H9 (cell line): ENCODE measurements around the gene LIPM. TPM values are rescaled to one million over a fixed set of nuclear protein-coding genes. Genes with fewer than 3 reads are reported as not detected.

ENCODE experiments used
- DNase-seq: peaks from one replicate; pipeline ENCODE4 v3.0.0-alpha.2; 2017
- H2AFZ ChIP-seq: one replicate; pipeline ENCODE4 v1.6.1; 2013; ENCODE audit warnings: mild to moderate bottlenecking, low read length, control low read depth, moderate library complexity
- H2AK5ac ChIP-seq: 2 replicates; pipeline ENCODE4 v1.6.1; 2013; ENCODE audit warnings: low read length, control low read depth, mixed read lengths; ENCODE audit not compliant: insufficient read length
- H2BK120ac ChIP-seq: one replicate; pipeline ENCODE4 v1.6.1; 2013; ENCODE audit warnings: low read depth, mild to moderate bottlenecking, low read length, control low read depth, inconsistent platforms; ENCODE audit not compliant: poor library complexity, severe bottlenecking
- H2BK12ac ChIP-seq: 2 replicates; pipeline ENCODE4 v1.6.1; 2013; ENCODE audit warnings: low read length, control low read depth, mixed read lengths, low read depth; ENCODE audit not compliant: insufficient read length
- H2BK15ac ChIP-seq: 2 replicates; pipeline ENCODE4 v1.6.1; 2013; ENCODE audit warnings: low read depth, low read length, control low read depth
- H2BK20ac ChIP-seq: one replicate; pipeline ENCODE4 v1.6.1; 2013; ENCODE audit warnings: low read depth, mild to moderate bottlenecking, low read length, control low read depth, inconsistent platforms; ENCODE audit not compliant: poor library complexity, severe bottlenecking
- H2BK5ac ChIP-seq: 2 replicates; pipeline ENCODE4 v1.6.1; 2013; ENCODE audit warnings: low read length, control low read depth, mixed read lengths; ENCODE audit not compliant: insufficient read length
- H3K14ac ChIP-seq: 2 replicates; pipeline ENCODE4 v1.6.1; 2013; ENCODE audit warnings: low read length, control low read depth; ENCODE audit not compliant: insufficient read depth
- H3K18ac ChIP-seq: 2 replicates; pipeline ENCODE4 v1.6.1; 2013; ENCODE audit warnings: low read depth, mild to moderate bottlenecking, mixed read lengths, low read length, control low read depth; ENCODE audit not compliant: insufficient read length
- H3K23ac ChIP-seq: 2 replicates; pipeline ENCODE4 v1.6.1; 2013; ENCODE audit warnings: low read length, control low read depth, mixed read lengths, low read depth; ENCODE audit not compliant: insufficient read length
- H3K23me2 ChIP-seq: 2 replicates; pipeline ENCODE4 v1.6.1; 2013; ENCODE audit warnings: low read depth, mild to moderate bottlenecking, mixed read lengths, low read length, control low read depth; ENCODE audit not compliant: insufficient read length, poor library complexity, severe bottlenecking
- H3K27ac ChIP-seq: 2 replicates; pipeline ENCODE4 v1.5.1; 2013; ENCODE audit warnings: low read length, control low read depth, mixed read lengths, low read depth; ENCODE audit not compliant: insufficient read length
- H3K27me3 ChIP-seq: 2 replicates; pipeline ENCODE4 v1.6.1; 2013; ENCODE audit warnings: low read length, control low read depth, inconsistent platforms; ENCODE audit not compliant: insufficient read depth
- H3K4ac ChIP-seq: 2 replicates; pipeline ENCODE4 v1.6.1; 2013; ENCODE audit warnings: low read depth, mild to moderate bottlenecking, control low read depth, inconsistent platforms, low read length, moderate library complexity
- H3K4me1 ChIP-seq: 2 replicates; pipeline ENCODE4 v1.6.1; 2013; ENCODE audit warnings: low read length, control low read depth, inconsistent platforms; ENCODE audit not compliant: insufficient read depth
- H3K4me2 ChIP-seq: 2 replicates; pipeline ENCODE4 v1.6.1; 2013; ENCODE audit warnings: low read length, control low read depth, mixed read lengths; ENCODE audit not compliant: insufficient read length, insufficient read depth
- H3K56ac ChIP-seq: 2 replicates; pipeline ENCODE4 v1.6.1; 2013; ENCODE audit warnings: low read depth, mild to moderate bottlenecking, mixed read lengths, low read length, control low read depth; ENCODE audit not compliant: insufficient read length
- H3K79me1 ChIP-seq: 2 replicates; pipeline ENCODE4 v1.6.1; 2013; ENCODE audit warnings: low read depth, mild to moderate bottlenecking, moderate library complexity, low read length, control low read depth, inconsistent platforms; ENCODE audit not compliant: insufficient read depth, poor library complexity, severe bottlenecking
- H3K79me2 ChIP-seq: 2 replicates; pipeline ENCODE4 v1.6.1; 2013; ENCODE audit warnings: low read length, control low read depth, inconsistent platforms; ENCODE audit not compliant: insufficient read depth
- H3K9ac ChIP-seq: 2 replicates; pipeline ENCODE4 v1.6.1; 2013; ENCODE audit warnings: low read length, control low read depth, mixed read lengths; ENCODE audit not compliant: insufficient read length; ENCODE audit errors: extremely low read depth
- H3K9me3 ChIP-seq: one replicate; pipeline ENCODE4 v1.6.1; 2013; ENCODE audit warnings: low read depth, low read length, inconsistent platforms; ENCODE audit not compliant: control insufficient read depth
- H3T11ph ChIP-seq: one replicate; pipeline ENCODE4 v1.6.1; 2013; ENCODE audit warnings: mild to moderate bottlenecking, low read length, control low read depth, inconsistent platforms
- H4K20me1 ChIP-seq: one replicate; pipeline ENCODE4 v1.6.1; 2013; ENCODE audit not compliant: control insufficient read depth, insufficient read length, insufficient read depth
- H4K5ac ChIP-seq: 2 replicates; pipeline ENCODE4 v1.6.1; 2013; ENCODE audit warnings: low read depth, mild to moderate bottlenecking, mixed read lengths, low read length, control low read depth; ENCODE audit not compliant: insufficient read length
- H4K8ac ChIP-seq: replicated peaks from 2 replicates; pipeline ENCODE4 v1.6.1; 2013; ENCODE audit warnings: low read length, control low read depth, mixed read lengths, low read depth; ENCODE audit not compliant: insufficient read length
- H4K91ac ChIP-seq: 2 replicates; pipeline ENCODE4 v1.6.1; 2013; ENCODE audit warnings: low read depth, mild to moderate bottlenecking, moderate library complexity, mixed read lengths, low read length, control low read depth; ENCODE audit not compliant: insufficient read length
- H3K27ac Mint-ChIP-seq, 3 experiments: 2 replicates in 2 of 3; 3 replicates in 1 of 3; pipeline ENCODE4 v1.8.0; 2020 to 2021; ENCODE audit warnings: mixed read lengths in 3 of 3, mild to moderate bottlenecking in 1 of 3, moderate library complexity in 1 of 3
- H3K27me3 Mint-ChIP-seq: 2 replicates; pipeline ENCODE4 v1.8.0; 2021; ENCODE audit warnings: low read depth, mild to moderate bottlenecking, moderate library complexity, mixed read lengths
- H3K36me3 Mint-ChIP-seq, 3 experiments: 2 replicates in 2 of 3; 3 replicates in 1 of 3; pipeline ENCODE4 v1.8.0; 2020 to 2021; ENCODE audit warnings: low read depth in 3 of 3, mixed read lengths in 3 of 3; ENCODE audit not compliant: insufficient read depth in 1 of 3
- H3K4me1 Mint-ChIP-seq, 2 experiments: 2 replicates each; pipeline ENCODE4 v1.8.0; 2020; ENCODE audit warnings: mixed read lengths in 2 of 2
- H3K4me3 Mint-ChIP-seq, 2 experiments: 2 replicates in 1 of 2; 3 replicates in 1 of 2; pipeline ENCODE4 v1.8.0; 2020 to 2021; ENCODE audit warnings: mild to moderate bottlenecking in 2 of 2, mixed read lengths in 2 of 2, moderate library complexity in 1 of 2
- H3K9me3 Mint-ChIP-seq, 2 experiments: 2 replicates in 1 of 2; 3 replicates in 1 of 2; pipeline ENCODE4 v1.8.0; 2020; ENCODE audit warnings: mild to moderate bottlenecking in 2 of 2, mixed read lengths in 2 of 2, moderate library complexity in 1 of 2
- WGBS: extraction: QIAGEN DNeasy Blood & Tissue Kit; methylation state at CpG from one replicate; pipeline ENCODE4 v1.1.7; 2013; ENCODE audit warnings: missing lambda C conversion rate, low lambda C conversion rate, mixed read lengths; ENCODE audit not compliant: insufficient read length; ENCODE audit errors: extremely low coverage; 5-methylcytosine and 5-hydroxymethylcytosine counted together
- total RNA-seq: library from RNA; stranded (reverse); gene quantifications from 2 replicates; pipeline ENCODE4 v1.2.1, GENCODE V29; 2021
- TF ChIP-seq, protein P1 (sequence below): fragments of 200-600 bp; sonication (generic); conservative IDR thresholded peaks from 3 replicates; pipeline ENCODE4 v1.8.0; 2021; ENCODE audit warnings: antibody characterized with exemption, mild to moderate bottlenecking

Gene LIPM
- total RNA-seq, 1 experiment from 2014 or later: not detected

DNA sequence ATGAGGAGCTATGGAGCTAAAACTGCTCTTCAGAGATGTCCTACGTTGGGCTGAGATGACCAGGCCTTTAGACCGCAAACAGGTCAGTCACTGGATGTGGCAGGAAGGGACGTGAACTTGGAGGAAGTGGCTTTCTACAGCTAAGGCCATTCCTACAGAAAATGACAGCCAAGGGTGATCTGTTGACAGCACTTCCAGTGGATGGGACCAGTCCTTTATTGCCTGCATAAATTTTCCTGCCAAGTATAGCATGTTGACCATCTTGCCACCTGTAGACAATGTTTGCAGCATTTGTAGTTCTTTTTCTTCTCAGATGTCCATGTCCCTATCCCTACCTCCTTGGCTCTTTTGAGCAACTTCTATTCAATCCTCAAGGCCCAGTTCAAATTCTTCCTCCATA, 3.4 kb downstream of the LIPM start:
- no peak for DNase-seq
- Histone ChIP-seq H4K91ac (no peak overlapping the region), H3K4ac (no peak overlapping the region), H3K9me3 (no peaks in the 10 kb centered on the region), H3K4me2 (no peak overlapping the region), H3K4me1 (0 out of 2 replicates have a peak, but pooled peaks cover 2% of the 10 kb centered on the region), H4K5ac (no peak overlapping the region), H2BK20ac (no peak overlapping the region), H3T11ph (no peak overlapping the region), H2BK120ac (no peak overlapping the region), H3K9ac (no peak overlapping the region), H3K23ac (no peak overlapping the region), H2AK5ac (no peak overlapping the region), H4K8ac (no peak overlapping the region), H3K79me1 (no peaks in the 10 kb centered on the region), H2AFZ (no peak overlapping the region), H3K27me3 (no peaks in the 10 kb centered on the region), H3K23me2 (no peaks in the 10 kb centered on the region), H3K56ac (no peak overlapping the region), H3K27ac (no peak overlapping the region), H3K14ac (no peak overlapping the region), H2BK5ac (no peak overlapping the region), H2BK15ac (no peak overlapping the region), H4K20me1 (no peaks in the 10 kb centered on the region), H2BK12ac (no peak overlapping the region), H3K79me2 (no peaks in the 10 kb centered on the region), H3K18ac (no peak overlapping the region)
- Mint-ChIP-seq H3K4me1 (peaks cover 10 to 14% of the 10 kb centered on the region in 2 experiments), H3K36me3 (no peaks in the 10 kb centered on the region), H3K27me3 (peaks cover 1% of the 10 kb centered on the region), H3K9me3 (no peaks in the 10 kb centered on the region), H3K4me3 (no peak overlapping the region), H3K27ac (peak overlapping the region in 1 of 3 experiments; percentile 8; a peak in 2 of 7 replicates)
- TF ChIP-seq, protein P1, sequence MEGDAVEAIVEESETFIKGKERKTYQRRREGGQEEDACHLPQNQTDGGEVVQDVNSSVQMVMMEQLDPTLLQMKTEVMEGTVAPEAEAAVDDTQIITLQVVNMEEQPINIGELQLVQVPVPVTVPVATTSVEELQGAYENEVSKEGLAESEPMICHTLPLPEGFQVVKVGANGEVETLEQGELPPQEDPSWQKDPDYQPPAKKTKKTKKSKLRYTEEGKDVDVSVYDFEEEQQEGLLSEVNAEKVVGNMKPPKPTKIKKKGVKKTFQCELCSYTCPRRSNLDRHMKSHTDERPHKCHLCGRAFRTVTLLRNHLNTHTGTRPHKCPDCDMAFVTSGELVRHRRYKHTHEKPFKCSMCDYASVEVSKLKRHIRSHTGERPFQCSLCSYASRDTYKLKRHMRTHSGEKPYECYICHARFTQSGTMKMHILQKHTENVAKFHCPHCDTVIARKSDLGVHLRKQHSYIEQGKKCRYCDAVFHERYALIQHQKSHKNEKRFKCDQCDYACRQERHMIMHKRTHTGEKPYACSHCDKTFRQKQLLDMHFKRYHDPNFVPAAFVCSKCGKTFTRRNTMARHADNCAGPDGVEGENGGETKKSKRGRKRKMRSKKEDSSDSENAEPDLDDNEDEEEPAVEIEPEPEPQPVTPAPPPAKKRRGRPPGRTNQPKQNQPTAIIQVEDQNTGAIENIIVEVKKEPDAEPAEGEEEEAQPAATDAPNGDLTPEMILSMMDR: no peak
- WGBS: no CpG with 5 or more reads among the region's 3 CpGs
